Endothelial cell of umbilical vein (primary cell): Measurements from ENCODE around the gene RYR2. TPM values are rescaled to one million over a fixed set of nuclear protein-coding genes. Genes with fewer than 3 reads are reported as not detected.

ENCODE experiments used
- BruUV-seq: library from RNA; stranded (reverse); fragments of 400-500 nt; replicated peaks from 2 replicates; lab custom pipeline; 2021; lab: Mats Ljungman, UMichigan
- CTCF ChIA-PET: fragments of 300-600, 350-600 bp; sonication (Branson Sonifier 250); formaldehyde crosslinking; loops from one replicate; lab custom pipeline; 2021; ENCODE audit warnings: antibody characterized with exemption, inconsistent platforms; lab: Charles Lee
- POLR2A ChIA-PET: fragments of 300-600, 350-600 bp; sonication (Branson Sonifier 250); formaldehyde crosslinking; loops from one replicate; lab custom pipeline; 2021; ENCODE audit warnings: antibody characterized with exemption, inconsistent platforms; lab: Charles Lee
- DNase-seq: peaks from one replicate; pipeline ENCODE4 v3.0.0-alpha.2; 2011; ENCODE audit warnings: low read depth, low spot score
- FAIRE-seq: peaks from 2 replicates; lab custom pipeline; 2011; peaks lifted over from hg19 to GRCh38; lab: Jason Lieb, UNC
- H2AFZ ChIP-seq: 2 replicates; pipeline ENCODE4 v1.6.0; 2012; ENCODE audit warnings: low read depth, low read length, control low read depth, inconsistent platforms
- H3K27ac ChIP-seq: 2 replicates; pipeline ENCODE4 v1.5.1; 2011; ENCODE audit warnings: low read depth, mild to moderate bottlenecking, control low read depth, low read length, moderate library complexity; ENCODE audit not compliant: insufficient read depth
- H3K27me3 ChIP-seq, 2 experiments: 2 replicates each; pipeline versions ENCODE4 v1.6.0 to v1.6.1; 2011; ENCODE audit warnings: low read length in 2 of 2, mixed read lengths in 1 of 2; ENCODE audit not compliant: control insufficient read depth in 2 of 2, insufficient read depth in 2 of 2
- H3K36me3 ChIP-seq, 2 experiments: 2 replicates in 1 of 2; 3 replicates in 1 of 2; pipeline ENCODE4 v1.5.1; 2011; ENCODE audit warnings: low read length in 2 of 2, mild to moderate bottlenecking in 1 of 2, moderate library complexity in 1 of 2; ENCODE audit not compliant: control insufficient read depth in 2 of 2, insufficient read depth in 2 of 2; ENCODE audit errors: extremely low read depth in 1 of 2
- H3K4me1 ChIP-seq: 3 replicates; pipeline ENCODE4 v1.5.1; 2011; ENCODE audit warnings: mild to moderate bottlenecking, low read length; ENCODE audit not compliant: control insufficient read depth, insufficient read depth; ENCODE audit errors: extremely low read depth
- H3K4me2 ChIP-seq: 2 replicates; pipeline ENCODE4 v1.6.1; 2011; ENCODE audit warnings: low read length, control low read depth, mixed read lengths; ENCODE audit not compliant: insufficient read depth
- H3K4me3 ChIP-seq, 3 experiments: fragments of 200-600 bp in 1 of 3; sonication (generic), shearing (Covaris generic) in 1 of 3; replicated peaks in 1 of 3; 2 replicates each; pipeline ENCODE4 v1.5.1; 2011 to 2016; ENCODE audit warnings: control low read depth in 3 of 3, low read length in 3 of 3, mild to moderate bottlenecking in 2 of 3, inconsistent platforms in 1 of 3, low read depth in 1 of 3, moderate library complexity in 1 of 3; ENCODE audit not compliant: insufficient read depth in 1 of 3
- H3K79me2 ChIP-seq: 2 replicates; pipeline ENCODE4 v1.6.0; 2012; ENCODE audit warnings: low read length, inconsistent platforms; ENCODE audit not compliant: control insufficient read depth, insufficient read depth
- H3K9ac ChIP-seq: replicated peaks from 2 replicates; pipeline ENCODE3; 2011; ENCODE audit warnings: low read length, control low read depth; ENCODE audit not compliant: insufficient read depth; ENCODE audit errors: extremely low read depth
- H3K9me1 ChIP-seq: replicated peaks from 3 replicates; pipeline ENCODE4 v1.6.0; 2011; ENCODE audit warnings: mild to moderate bottlenecking, low read length; ENCODE audit not compliant: control insufficient read depth, insufficient read depth; ENCODE audit errors: extremely low read depth
- H3K9me3 ChIP-seq: replicated peaks from 2 replicates; pipeline ENCODE4 v1.5.1; 2012; ENCODE audit warnings: low read length, inconsistent platforms; ENCODE audit not compliant: control insufficient read depth, insufficient read depth
- H4K20me1 ChIP-seq: replicated peaks from 2 replicates; pipeline ENCODE3; 2011; ENCODE audit warnings: mild to moderate bottlenecking, low read length; ENCODE audit not compliant: control insufficient read depth, insufficient read depth; ENCODE audit errors: extremely low read depth
- EZH2 ChIP-seq: IDR thresholded peaks from 2 replicates; pipeline ENCODE4 v1.6.1; 2012; ENCODE audit warnings: borderline replicate concordance, low read depth, mild to moderate bottlenecking, moderate library complexity, low read length, inconsistent platforms; ENCODE audit not compliant: severe bottlenecking
- FOS ChIP-seq: IDR thresholded peaks from 2 replicates; pipeline ENCODE4 v1.6.1; 2011; ENCODE audit warnings: mild to moderate bottlenecking, low read length, moderate library complexity, borderline replicate concordance; ENCODE audit not compliant: insufficient read depth
- GATA2 ChIP-seq: IDR thresholded peaks from 2 replicates; pipeline ENCODE4 v1.7.0; 2011; ENCODE audit warnings: low read depth, mild to moderate bottlenecking, moderate library complexity, mixed read lengths, low read length; ENCODE audit not compliant: insufficient read length, insufficient read depth
- JUN ChIP-seq: IDR thresholded peaks from 2 replicates; pipeline ENCODE4 v1.6.1; 2011; ENCODE audit warnings: borderline replicate concordance, low read depth; ENCODE audit not compliant: insufficient read length, insufficient read depth
- MAX ChIP-seq: IDR thresholded peaks from 2 replicates; pipeline ENCODE4 v1.6.1; 2011; ENCODE audit not compliant: insufficient read depth, insufficient read length
- MYC ChIP-seq: IDR thresholded peaks from one replicate; pipeline ENCODE4 v1.6.1; 2011; ENCODE audit warnings: mild to moderate bottlenecking, low read depth, low read length
- POLR2A ChIP-seq: IDR thresholded peaks from 2 replicates; pipeline ENCODE4 v1.6.1; 2012; ENCODE audit warnings: low read depth, mild to moderate bottlenecking, control low read depth, low read length
- POLR2AphosphoS5 ChIP-seq: IDR thresholded peaks from 2 replicates; pipeline ENCODE4 v1.6.1; 2012; ENCODE audit warnings: low read depth, mild to moderate bottlenecking, control low read depth, low read length, moderate library complexity; ENCODE audit not compliant: insufficient read depth
- dilution Hi-C: fragments of 300-500 bp; cut with MboI; formaldehyde crosslinking; loops from one replicate; pipeline ENCODE4 v1.15.0; 2019; ENCODE audit warnings: low sequenced_read_pairs; ENCODE audit not compliant: extremely low pct_ligation_motif_present
- intact Hi-C: fragments of 100-400 bp; cut with micrococcal nuclease; formaldehyde crosslinking; loops from one replicate; pipeline ENCODE4 v1.10.0; 2022
- polyA plus RNA-seq, 4 experiments: library from polyadenylated mRNA; depleted of rRNA in 3 of 4; stranded (reverse) in 3 of 4; unstranded in 1 of 4; fragments of >200 nt; gene quantifications; 2 replicates each; pipeline versions ENCODE4 v1.2.1 to v1.2.3, GENCODE V29; 2011 to 2012; ENCODE audit warnings: missing spikeins in 1 of 4
- total RNA-seq: library from RNA; stranded (reverse); gene quantifications from 2 replicates; pipeline ENCODE4 v1.2.3, GENCODE V29; 2021
- TF ChIP-seq, protein P1 (sequence below), 2 donors: IDR thresholded peaks; 1 replicate in 1 of 2; 2 replicates in 1 of 2; pipeline ENCODE4 v1.5.1; 2011; ENCODE audit warnings: low read length in 2 of 2, mild to moderate bottlenecking in 2 of 2, moderate library complexity in 2 of 2, control low read depth in 1 of 2, inconsistent platforms in 1 of 2, low read depth in 1 of 2; ENCODE audit not compliant: insufficient read depth in 1 of 2; ENCODE audit errors: extremely low read depth in 1 of 2

The RYR2 gene
- total and polyA plus RNA-seq, 2 donors (not counting 3 experiments of a cell fraction or from before 2014, with no cell fraction given): not detected

DNA sequence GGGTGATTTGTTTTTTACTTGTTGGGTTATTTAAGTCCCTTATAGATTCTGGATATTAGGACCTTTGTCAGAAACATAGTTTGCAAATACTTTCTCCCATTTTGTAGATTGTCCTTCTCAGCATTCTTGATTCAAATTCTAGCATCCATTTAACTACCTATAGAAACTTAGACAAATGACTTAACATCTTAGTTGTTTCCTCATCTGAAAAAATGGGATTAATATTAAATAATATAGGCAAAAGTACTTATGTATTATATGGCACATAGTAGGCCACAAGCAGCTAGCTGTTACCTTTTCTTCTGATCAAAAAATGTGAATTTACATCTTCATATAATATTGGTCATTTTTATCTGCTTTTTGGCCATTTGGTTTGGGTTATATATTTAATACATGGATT lies 541.3 kb downstream of the RYR2 start:
- BruUV-seq: no TSS peak
- intact Hi-C loops: no loop called here

GRCh38 chr1:237583756-237584155 lies 541.8 kb downstream of the RYR2 start:
- H3K36me3 ChIP-seq: no peaks in the 10 kb centered on the region
- intact Hi-C loops: no loop called here
- FAIRE-seq: no peak

More for the DNA sequence above, 541.3 kb downstream of the RYR2 start:
- dilution Hi-C loops: no loop called here
- FAIRE-seq (no peak), DNase-seq (no peak)
- Histone ChIP-seq H3K9me3 (no peaks in the 10 kb centered on the region), H3K4me2 (no peak overlapping the region), H3K36me3 (no peaks in the 10 kb centered on the region), H3K27ac (no peak overlapping the region), H3K27me3 (no peaks in the 10 kb centered on the region), H3K79me2 (no peaks in the 10 kb centered on the region), H3K9ac (no peak overlapping the region), H4K20me1 (no peaks in the 10 kb centered on the region), H3K4me3 (no peak overlapping the region), H3K4me1 (no peaks in the 10 kb centered on the region), H3K9me1 (no peaks in the 10 kb centered on the region), H2AFZ (no peak overlapping the region)
- CTCF ChIA-PET: no interaction called here
- POLR2A ChIA-PET: no interaction called here
- TF ChIP-seq EZH2: no peak

More at GRCh38 chr1:237583756-237584155, 541.8 kb downstream of the RYR2 start:
- Histone ChIP-seq H3K27me3 (no peaks in the 10 kb centered on the region), H3K79me2 (no peaks in the 10 kb centered on the region), H3K9ac (no peak overlapping the region), H3K4me3 (no peak overlapping the region), H3K9me1 (no peaks in the 10 kb centered on the region), H2AFZ (no peak overlapping the region), H4K20me1 (no peaks in the 10 kb centered on the region), H3K27ac (no peak overlapping the region), H3K4me1 (no peaks in the 10 kb centered on the region), H3K4me2 (no peak overlapping the region), H3K9me3 (no peaks in the 10 kb centered on the region)
- ChIA-PET POLR2A (no interaction called here), CTCF (no interaction called here)
- BruUV-seq: no TSS peak
- TF ChIP-seq POLR2A (no peak), POLR2AphosphoS5 (no peak), MAX (no peak), GATA2 (no peak), JUN (no peak), FOS (no peak), MYC (no peak), EZH2 (no peak)
- TF ChIP-seq, protein P1, sequence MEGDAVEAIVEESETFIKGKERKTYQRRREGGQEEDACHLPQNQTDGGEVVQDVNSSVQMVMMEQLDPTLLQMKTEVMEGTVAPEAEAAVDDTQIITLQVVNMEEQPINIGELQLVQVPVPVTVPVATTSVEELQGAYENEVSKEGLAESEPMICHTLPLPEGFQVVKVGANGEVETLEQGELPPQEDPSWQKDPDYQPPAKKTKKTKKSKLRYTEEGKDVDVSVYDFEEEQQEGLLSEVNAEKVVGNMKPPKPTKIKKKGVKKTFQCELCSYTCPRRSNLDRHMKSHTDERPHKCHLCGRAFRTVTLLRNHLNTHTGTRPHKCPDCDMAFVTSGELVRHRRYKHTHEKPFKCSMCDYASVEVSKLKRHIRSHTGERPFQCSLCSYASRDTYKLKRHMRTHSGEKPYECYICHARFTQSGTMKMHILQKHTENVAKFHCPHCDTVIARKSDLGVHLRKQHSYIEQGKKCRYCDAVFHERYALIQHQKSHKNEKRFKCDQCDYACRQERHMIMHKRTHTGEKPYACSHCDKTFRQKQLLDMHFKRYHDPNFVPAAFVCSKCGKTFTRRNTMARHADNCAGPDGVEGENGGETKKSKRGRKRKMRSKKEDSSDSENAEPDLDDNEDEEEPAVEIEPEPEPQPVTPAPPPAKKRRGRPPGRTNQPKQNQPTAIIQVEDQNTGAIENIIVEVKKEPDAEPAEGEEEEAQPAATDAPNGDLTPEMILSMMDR (IDR thresholded peaks at IDR 0.05; ENCODE audit: extremely low read depth in 1 of 2, insufficient read depth in 1 of 2, low read depth in 1 of 2, low read length in 2 of 2): no peak
- DNase-seq: no peak
- dilution Hi-C loops: no loop called here
